ENCODE measurements around the gene ST6GALNAC3.

GRCh38 chr1:76402128-76402527 is 327.6 kb downstream of the ST6GALNAC3 start:
- TF ChIP-seq POLR2A (IDR thresholded peaks at IDR 0.05) (no peak), CTCF (IDR thresholded peaks at IDR 0.05) (no peak)

Measured in heart left ventricle (tissue), 13 donors.